K562 (cell line): Measurements from ENCODE around the gene POLR2C. TPM values are rescaled to one million over a fixed set of nuclear protein-coding genes. Genes with fewer than 3 reads are reported as not detected.
A peak's percentile ranks its signal among the peaks of the same experiment; 100 is the strongest.

Source experiments
- ATAC-seq: fragments of 200-7000 bp; cut with Tn5 transposase; 3 replicates; pipeline ENCODE4 v1.9.1; 2020; ENCODE audit warnings: moderate library complexity
- BruUV-seq: library from RNA; stranded (reverse); fragments of 400-500 nt; replicated peaks from 2 replicates; lab custom pipeline; 2021; lab: Mats Ljungman, UMichigan
- CTCF ChIA-PET: fragments of 300-600 bp; formaldehyde crosslinking; extraction: SDS; loops from one replicate; lab custom pipeline; 2021; ENCODE audit warnings: low intra/inter-chr PET ratio; lab: Yijun Ruan, JAX
- POLR2A ChIA-PET: fragments of 300-600, 350-650 bp; sonication (Branson Sonifier 250); formaldehyde crosslinking; extraction: SDS; loops from one replicate; lab custom pipeline; 2021; ENCODE audit warnings: antibody characterized with exemption, inconsistent platforms; lab: Yijun Ruan, JAX
- DNase-seq, 4 experiments: peaks; one replicate each; pipeline versions ENCODE4 v3.0.0 to v3.0.0-alpha.2; 2011 to 2018; ENCODE audit warnings: low spot score in 3 of 4, mixed read lengths in 3 of 4; ENCODE audit errors: extremely low read depth in 1 of 4
- FAIRE-seq: peaks from 2 replicates; lab custom pipeline; 2011; peaks lifted over from hg19 to GRCh38; lab: Jason Lieb, UNC
- H2AFZ ChIP-seq: 2 replicates; pipeline ENCODE4 v1.6.0; 2011; ENCODE audit warnings: low read depth, low read length, control low read depth, inconsistent platforms
- H3K27ac ChIP-seq: fragments of 200-600 bp; 3 replicates; pipeline ENCODE4 v1.8.0; 2011; ENCODE audit warnings: low read depth, mild to moderate bottlenecking, control low read depth, inconsistent platforms, low read length, moderate library complexity, mixed read lengths; ENCODE audit errors: extremely low read depth
- H3K27me3 ChIP-seq, 2 experiments: fragments of 300-600 bp in 1 of 2; 2 replicates in 1 of 2; 3 replicates in 1 of 2; pipeline versions ENCODE4 v1.6.0 to v1.8.0; 2011; ENCODE audit warnings: inconsistent platforms in 2 of 2, low read length in 2 of 2, mild to moderate bottlenecking in 1 of 2, mixed read lengths in 1 of 2, moderate library complexity in 1 of 2; ENCODE audit not compliant: control insufficient read depth in 2 of 2, insufficient read depth in 2 of 2
- H3K36me3 ChIP-seq: fragments of 300-600 bp; 3 replicates; pipeline ENCODE4 v1.8.0; 2011; ENCODE audit warnings: mild to moderate bottlenecking, low read length, inconsistent platforms; ENCODE audit not compliant: control insufficient read depth, insufficient read depth
- H3K4me1 ChIP-seq, 2 experiments: fragments of 200-600 bp in 1 of 2; replicated peaks in 1 of 2; 2 replicates in 1 of 2; 3 replicates in 1 of 2; pipeline versions ENCODE4 v1.5.1 to v1.8.0; 2011; ENCODE audit warnings: inconsistent platforms in 2 of 2, low read length in 2 of 2, mild to moderate bottlenecking in 1 of 2, mixed read lengths in 1 of 2, moderate library complexity in 1 of 2; ENCODE audit not compliant: control insufficient read depth in 2 of 2, insufficient read depth in 2 of 2
- H3K4me2 ChIP-seq: 2 replicates; pipeline ENCODE4 v1.6.1; 2011; ENCODE audit warnings: low read length, control low read depth, inconsistent platforms, mixed read lengths; ENCODE audit not compliant: insufficient read depth
- H3K4me3 ChIP-seq: fragments of 200-600 bp; sonication (generic), shearing (Covaris generic); 2 replicates; pipeline ENCODE4 v1.5.1; 2016; ENCODE audit warnings: control low read depth, inconsistent platforms
- H3K79me2 ChIP-seq: fragments of 200-600 bp; 3 replicates; pipeline ENCODE4 v1.8.0; 2011; ENCODE audit warnings: low read length, inconsistent platforms; ENCODE audit not compliant: control insufficient read depth, insufficient read depth
- H3K9ac ChIP-seq, 2 experiments: 2 replicates each; pipeline versions ENCODE4 v1.6.0 to v1.6.1; 2011; ENCODE audit warnings: low read depth in 2 of 2, low read length in 2 of 2, control low read depth in 1 of 2, inconsistent platforms in 1 of 2, mild to moderate bottlenecking in 1 of 2, mixed read lengths in 1 of 2; ENCODE audit not compliant: insufficient read depth in 1 of 2
- H3K9me1 ChIP-seq: one replicate; pipeline ENCODE4 v1.6.0; 2011; ENCODE audit warnings: inconsistent platforms, mild to moderate bottlenecking, low read length, moderate library complexity; ENCODE audit not compliant: control insufficient read depth, insufficient read depth
- H3K9me3 ChIP-seq: replicated peaks from 2 replicates; pipeline ENCODE4 v1.5.1; 2011; ENCODE audit warnings: low read depth, low read length, inconsistent platforms; ENCODE audit not compliant: control insufficient read depth, insufficient read depth
- H4K20me1 ChIP-seq: replicated peaks from 2 replicates; pipeline ENCODE4 v1.6.1; 2011; ENCODE audit warnings: low read length, inconsistent platforms, mixed read lengths; ENCODE audit not compliant: control insufficient read depth, insufficient read depth
- RB1 ChIP-seq: fragments of 450-650 bp; IDR thresholded peaks from 2 replicates; pipeline ENCODE4 v1.6.1; 2017; ENCODE audit warnings: low read depth, mild to moderate bottlenecking
- ZBTB7A ChIP-seq: IDR thresholded peaks from 2 replicates; pipeline ENCODE4 v1.6.1; 2011; ENCODE audit warnings: low read depth, mild to moderate bottlenecking, low read length, moderate library complexity, borderline replicate concordance; ENCODE audit not compliant: control insufficient read depth
- ZFX ChIP-seq: sonication (generic); formaldehyde crosslinking; IDR thresholded peaks from 2 replicates; pipeline ENCODE4 v1.8.0; 2022; ENCODE audit warnings: mild to moderate bottlenecking, missing genetic modification reagents, moderate library complexity
- WGBS: fragments of 100-300 bp; shearing (Covaris generic); methylation state at CpG from one replicate; pipeline ENCODE4 v1.1.6; 2016; ENCODE audit warnings: low coverage, mixed read lengths; ENCODE audit not compliant: insufficient coverage; ENCODE audit errors: missing lambda C conversion rate; 5-methylcytosine and 5-hydroxymethylcytosine counted together
- in situ Hi-C: fragments of 300-500 bp; cut with MboI; formaldehyde crosslinking; loops from 4 replicates; pipeline ENCODE4 v1.15.0; 2018; ENCODE audit warnings: inconsistent platforms, mixed read lengths
- intact Hi-C: fragments of 100-400 bp; cut with micrococcal nuclease; formaldehyde crosslinking; loops from 2 replicates; pipeline ENCODE4 v1.14.2; 2022
- polyA plus RNA-seq, 8 experiments: library from polyadenylated mRNA; depleted of rRNA in 4 of 8; stranded (reverse) in 5 of 8; unstranded in 3 of 8; fragments of >200 nt; fragmentation: Nextera tagmentation in 2 of 8; fragmentation: Illumina TruSeq in 1 of 8; extraction: Ambion mirVana in 2 of 8; extraction: Trizol in 1 of 8; gene quantifications; 2 replicates each; pipeline versions ENCODE4 v1.2.1 to v1.2.3, GENCODE V29; 2011 to 2014; ENCODE audit warnings: inconsistent platforms in 1 of 8, missing spikeins in 1 of 8
- total RNA-seq, 7 experiments: library from RNA; depleted of rRNA in 6 of 7; stranded (reverse); fragments of >200 nt in 6 of 7; fragmentation: Illumina TruSeq in 2 of 7; extraction: Trizol in 2 of 7; gene quantifications; 2 replicates each; pipeline versions ENCODE4 v1.2.1 to v1.2.3, GENCODE V29; 2011 to 2021; ENCODE audit warnings: low replicate concordance in 1 of 7

Gene POLR2C
- total and polyA plus RNA-seq, 9 of the 15 experiments (the other 6 are each of a cell fraction or from before 2014, with no cell fraction given): 70.3 to 163 (median 92.3) TPM

DNA sequence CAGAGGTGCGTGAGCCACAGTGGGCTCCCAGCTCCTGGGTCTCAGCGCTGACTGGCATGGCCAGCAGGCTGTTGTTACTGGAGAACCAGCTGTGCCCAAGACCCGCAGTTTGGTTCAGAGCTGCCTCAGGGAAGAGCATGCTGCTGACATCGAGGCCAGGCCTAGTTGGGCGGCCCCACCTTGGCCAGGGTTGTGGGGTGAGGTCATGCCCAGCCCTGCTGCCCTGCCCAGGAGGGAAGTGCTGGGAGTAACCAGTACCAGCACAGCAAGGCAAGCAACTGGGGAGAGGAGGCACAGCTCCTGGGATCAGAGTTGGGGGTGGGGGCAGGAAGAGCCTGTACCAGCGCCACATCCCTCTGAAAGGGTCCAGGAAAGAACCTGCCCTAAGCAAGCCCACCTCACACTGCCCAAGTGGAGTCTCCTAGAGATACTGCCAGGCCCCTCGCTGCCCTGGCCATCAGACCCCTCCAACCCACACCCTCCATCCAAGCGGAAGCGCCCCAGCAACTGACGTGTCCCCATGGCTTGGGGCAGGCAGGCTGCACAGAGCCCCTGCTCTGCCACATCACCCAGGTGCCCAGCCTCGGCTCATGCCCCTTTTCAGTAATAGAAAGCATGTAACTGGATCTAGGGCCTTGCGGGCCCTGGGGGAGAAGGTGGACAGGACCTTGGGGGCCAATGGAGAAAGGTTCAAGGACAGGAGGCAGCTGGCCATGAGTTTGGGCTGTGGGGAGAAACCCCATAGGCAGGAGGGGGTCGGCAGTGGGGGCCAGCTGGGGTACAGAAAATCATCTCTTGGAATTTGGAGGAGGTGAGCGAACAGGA is 22.8 kb downstream of the POLR2C start:
- Histone ChIP-seq H4K20me1 (no peaks in the 10 kb centered on the region), H3K9ac (peak overlapping the region; percentile 43 to 91; a peak in 3 of 4 replicates), H3K4me3 (peak overlapping the region; percentile 44), H3K4me2 (peak overlapping the region; percentile 80), H2AFZ (peak overlapping the region; percentile 87), H3K36me3 (no peaks in the 10 kb centered on the region), H3K9me1 (no peaks in the 10 kb centered on the region), H3K27me3 (no peaks in the 10 kb centered on the region), H3K9me3 (no peaks in the 10 kb centered on the region), H3K4me1 (peaks cover 10 to 42% of the 10 kb centered on the region in 2 experiments; a peak in 4 of 5 replicates), H3K79me2 (no peaks in the 10 kb centered on the region), H3K27ac (no peak overlapping the region)
- WGBS: 64% methylated on average over 14 of the region's 14 CpGs
- ChIA-PET POLR2A (interaction anchor here (0.7 kb wide), 1 partner anchor 8 kb away, joined by 3 read pairs; no protein-coding TSS in a partner anchor), CTCF (no interaction called here)
- ATAC-seq (no peak), DNase-seq (peak in 1 of 4 experiments; percentile 4), FAIRE-seq (no peak)
- intact Hi-C loops (no loop called here), in situ Hi-C loops (no loop called here)
- BruUV-seq: TSS peak; percentile 60
- peak; percentile 3; the same call in 1 of the 2 replicates for TF ChIP-seq ZFX (CRISPR knock-in tag)
- no peak for TF ChIP-seq RB1
- 0 out of 2 replicates have a peak, but pooled peaks have one; percentile 3 for TF ChIP-seq ZBTB7A
